Skeletal muscle tissue (tissue), 4 donors: ENCODE results near the gene PLEKHG4B. TPM values are rescaled to one million over a fixed set of nuclear protein-coding genes. Genes with fewer than 3 reads are reported as not detected.

Experiments
- H3K27ac ChIP-seq: one replicate; pipeline ENCODE4 v1.7.0; 2013; ENCODE audit warnings: mild to moderate bottlenecking, low read depth, low read length, inconsistent platforms
- H3K27me3 ChIP-seq, 3 donors: one replicate each; pipeline ENCODE4 v1.7.0; 2013; ENCODE audit warnings: low read length in 3 of 3; ENCODE audit not compliant: control insufficient read depth in 3 of 3, insufficient read depth in 3 of 3
- H3K36me3 ChIP-seq, 3 donors: one replicate each; pipeline ENCODE4 v1.7.0; 2013; ENCODE audit warnings: low read length in 3 of 3; ENCODE audit not compliant: control insufficient read depth in 3 of 3, insufficient read depth in 3 of 3
- H3K4me1 ChIP-seq, 3 donors: one replicate each; pipeline ENCODE4 v1.7.0; 2013; ENCODE audit warnings: low read length in 3 of 3, mild to moderate bottlenecking in 3 of 3; ENCODE audit not compliant: control insufficient read depth in 3 of 3, insufficient read depth in 3 of 3
- H3K4me3 ChIP-seq, 3 donors: one replicate each; pipeline ENCODE4 v1.7.0; 2013; ENCODE audit warnings: low read length in 3 of 3
- H3K9ac ChIP-seq, 3 donors: one replicate each; pipeline ENCODE4 v1.7.0; 2013; ENCODE audit warnings: low read length in 3 of 3, mild to moderate bottlenecking in 3 of 3, moderate library complexity in 2 of 3, low read depth in 1 of 3
- H3K9me3 ChIP-seq, 3 donors: one replicate each; pipeline ENCODE4 v1.7.0; 2013; ENCODE audit warnings: low read length in 3 of 3; ENCODE audit not compliant: control insufficient read depth in 3 of 3
- total RNA-seq: library from RNA; depleted of rRNA; stranded (reverse); fragments of >200 nt; gene quantifications from one replicate; pipeline ENCODE4 v1.2.3, GENCODE V29; 2014
- donor health status: Osteomylitis.

The PLEKHG4B gene
- total RNA-seq, 1 donor from 2014 or later: 0.52 TPM

DNA sequence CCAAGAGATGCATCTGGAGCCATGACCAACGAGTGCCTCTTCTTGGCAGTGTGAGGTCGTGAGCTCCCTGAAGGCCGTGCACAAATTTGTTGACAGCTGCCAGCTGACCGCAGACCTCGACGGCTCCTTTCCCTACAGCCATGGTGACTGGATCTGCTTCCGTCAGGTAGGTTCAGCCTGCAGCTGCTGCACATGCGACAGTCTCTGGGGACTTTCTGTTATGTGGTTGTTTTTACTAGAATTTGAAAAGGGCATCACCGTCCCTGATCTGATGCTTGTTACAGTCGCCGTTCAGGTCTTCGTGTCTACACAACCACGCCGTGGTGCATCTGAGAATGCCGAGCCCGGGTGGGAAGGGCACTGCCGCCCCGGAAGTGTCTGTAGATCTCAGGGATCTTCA lies 62.9 kb downstream of the PLEKHG4B start:
- Histone ChIP-seq H3K4me3 (no peak overlapping the region), H3K4me1 (no peaks in the 10 kb centered on the region), H3K9me3 (no peaks in the 10 kb centered on the region), H3K27me3 (peaks cover 11 to 32% (median 29%) of the 10 kb centered on the region in 3 donors), H3K27ac (no peak overlapping the region), H3K36me3 (no peaks in the 10 kb centered on the region), H3K9ac (no peak overlapping the region)

DNA sequence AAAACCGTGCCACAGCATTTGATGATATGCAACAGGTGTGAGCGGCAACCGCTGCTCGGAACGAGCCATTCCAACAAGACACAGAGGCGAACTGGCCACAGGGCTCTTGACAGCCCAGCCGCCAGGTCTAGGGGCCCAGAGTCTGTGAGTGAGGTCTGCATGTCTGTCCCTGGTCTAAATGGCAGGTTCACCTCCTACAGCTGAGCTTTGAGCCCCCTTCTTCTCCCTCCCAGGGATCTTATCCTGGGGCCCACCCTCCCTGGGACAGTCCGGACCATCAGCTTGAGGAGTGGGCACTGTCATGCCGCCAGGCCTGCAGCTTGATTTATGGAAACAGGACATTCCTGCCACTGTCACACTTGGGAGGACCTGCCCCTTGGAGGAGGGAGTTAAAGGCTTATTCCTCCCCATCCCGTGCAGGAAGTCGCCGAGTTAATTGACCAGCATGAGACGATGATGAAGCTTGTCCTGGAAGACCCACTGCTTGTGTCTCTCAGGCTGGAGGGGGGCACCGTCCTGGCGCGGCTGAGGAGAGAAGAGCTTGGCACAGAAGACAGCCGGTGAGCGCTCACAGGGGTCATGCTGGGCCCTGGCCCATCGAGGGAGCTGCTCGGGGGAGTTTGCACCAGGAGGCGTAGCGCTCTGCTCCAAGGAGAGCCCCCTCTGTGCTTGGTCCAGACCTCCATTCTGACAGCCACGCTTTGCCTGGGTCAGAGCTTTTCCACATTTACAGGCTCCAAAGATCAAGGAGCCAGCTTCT lies 63.9 kb downstream of the PLEKHG4B start:
- Histone ChIP-seq H3K4me1 (no peaks in the 10 kb centered on the region), H3K9ac (no peak overlapping the region), H3K27ac (no peak overlapping the region), H3K4me3 (no peak overlapping the region), H3K27me3 (peaks cover 11 to 38% (median 33%) of the 10 kb centered on the region in 3 donors), H3K36me3 (no peaks in the 10 kb centered on the region), H3K9me3 (no peaks in the 10 kb centered on the region)

DNA sequence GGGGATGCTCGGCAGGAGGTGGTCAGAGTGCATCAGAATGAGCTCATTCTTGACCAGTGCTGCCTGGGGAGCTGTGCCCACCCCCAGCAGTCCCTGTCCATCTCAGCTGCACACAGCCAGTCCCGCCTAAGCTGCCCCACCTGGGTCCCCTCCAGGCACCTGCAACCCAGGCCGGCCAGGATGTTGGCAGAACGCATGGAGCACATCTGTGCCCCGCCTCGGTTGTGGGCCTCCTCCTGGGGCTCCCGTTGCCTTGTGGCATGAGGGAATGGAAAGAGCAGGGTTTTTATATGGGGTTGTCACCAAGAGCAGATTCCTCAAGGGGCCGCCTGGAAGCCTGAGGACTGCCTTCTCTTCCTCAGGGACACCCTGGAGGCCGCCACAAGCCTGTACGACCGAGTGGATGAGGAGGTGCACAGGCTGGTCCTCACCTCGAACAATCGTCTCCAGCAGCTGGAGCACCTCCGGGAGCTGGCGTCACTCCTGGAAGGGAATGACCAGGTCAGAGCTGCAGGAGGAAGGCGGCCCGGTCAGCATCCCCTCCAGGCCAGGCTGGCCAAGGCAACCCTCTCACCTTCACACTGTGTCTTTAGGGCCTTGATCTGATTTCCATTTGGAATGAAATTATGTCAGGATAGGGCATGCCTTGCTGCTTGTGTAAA lies 64.6 kb downstream of the PLEKHG4B start:
- peaks cover 11 to 41% (median 33%) of the 10 kb centered on the region in 3 donors for H3K27me3 ChIP-seq
- no peak overlapping the region for H3K27ac ChIP-seq
- no peak overlapping the region for H3K9ac ChIP-seq
- H3K9me3 ChIP-seq: no peaks in the 10 kb centered on the region
- no peaks in the 10 kb centered on the region for H3K36me3 ChIP-seq
- H3K4me1 ChIP-seq: no peaks in the 10 kb centered on the region
- H3K4me3 ChIP-seq: no peak overlapping the region

DNA sequence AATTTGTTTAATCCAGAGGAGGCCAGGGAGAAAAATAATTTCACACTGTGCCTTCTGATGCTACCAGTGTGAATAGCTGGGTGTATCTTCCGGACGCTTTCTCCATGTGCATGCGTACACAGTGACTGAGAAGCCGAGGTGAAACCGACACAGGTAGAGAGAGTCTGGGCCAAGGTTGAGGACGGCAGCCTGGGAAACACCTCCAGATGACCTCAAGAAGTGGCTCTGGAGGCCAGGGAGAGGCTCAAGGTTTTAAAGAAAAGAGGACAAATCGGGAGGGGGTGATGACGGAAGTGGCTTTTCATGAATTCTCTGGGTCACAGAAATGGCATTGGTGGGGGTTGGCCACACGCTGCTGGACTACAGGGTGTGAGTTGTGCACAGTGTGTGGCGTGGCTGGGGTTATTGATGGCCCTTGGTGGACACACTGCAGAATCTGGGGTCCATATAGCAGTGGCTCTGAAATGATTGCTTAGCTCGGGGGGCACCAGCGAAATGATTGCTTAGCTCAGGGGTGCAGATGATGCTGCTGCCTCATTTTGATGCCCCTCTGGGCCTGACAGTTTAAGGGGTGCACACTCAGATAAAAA lies 65.3 kb downstream of the PLEKHG4B start:
- Histone ChIP-seq H3K36me3 (no peaks in the 10 kb centered on the region), H3K9me3 (no peaks in the 10 kb centered on the region), H3K4me3 (no peak overlapping the region), H3K27me3 (peaks cover 11 to 45% (median 33%) of the 10 kb centered on the region in 3 donors), H3K27ac (no peak overlapping the region), H3K9ac (no peak overlapping the region), H3K4me1 (no peaks in the 10 kb centered on the region)

DNA sequence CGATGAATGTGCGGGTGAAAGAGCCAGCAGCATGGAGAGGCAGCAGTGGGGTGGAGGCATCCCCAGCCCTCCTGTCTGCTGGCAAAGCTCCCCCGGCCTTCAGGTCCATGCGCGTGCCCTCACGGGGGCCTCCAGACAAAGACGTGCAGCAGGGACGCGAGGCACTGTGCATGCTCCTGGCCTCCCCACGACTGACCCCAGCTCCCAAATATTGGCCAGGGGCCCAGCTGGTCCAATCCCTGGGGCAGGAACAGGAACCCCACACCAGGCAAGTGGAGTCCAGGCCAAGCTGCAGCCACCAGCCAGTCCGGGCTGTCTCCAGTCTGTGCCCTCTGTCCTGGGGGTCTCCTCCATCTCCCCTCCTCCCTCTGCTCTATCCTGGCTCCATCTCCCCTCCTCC lies 65.8 kb downstream of the PLEKHG4B start:
- H3K27me3 ChIP-seq: peaks cover 11 to 45% (median 33%) of the 10 kb centered on the region in 3 donors
- H3K4me1 ChIP-seq: no peaks in the 10 kb centered on the region
- H3K4me3 ChIP-seq: no peak overlapping the region
- no peak overlapping the region for H3K27ac ChIP-seq
- H3K9me3 ChIP-seq: no peaks in the 10 kb centered on the region
- no peak overlapping the region for H3K9ac ChIP-seq
- no peaks in the 10 kb centered on the region for H3K36me3 ChIP-seq

DNA sequence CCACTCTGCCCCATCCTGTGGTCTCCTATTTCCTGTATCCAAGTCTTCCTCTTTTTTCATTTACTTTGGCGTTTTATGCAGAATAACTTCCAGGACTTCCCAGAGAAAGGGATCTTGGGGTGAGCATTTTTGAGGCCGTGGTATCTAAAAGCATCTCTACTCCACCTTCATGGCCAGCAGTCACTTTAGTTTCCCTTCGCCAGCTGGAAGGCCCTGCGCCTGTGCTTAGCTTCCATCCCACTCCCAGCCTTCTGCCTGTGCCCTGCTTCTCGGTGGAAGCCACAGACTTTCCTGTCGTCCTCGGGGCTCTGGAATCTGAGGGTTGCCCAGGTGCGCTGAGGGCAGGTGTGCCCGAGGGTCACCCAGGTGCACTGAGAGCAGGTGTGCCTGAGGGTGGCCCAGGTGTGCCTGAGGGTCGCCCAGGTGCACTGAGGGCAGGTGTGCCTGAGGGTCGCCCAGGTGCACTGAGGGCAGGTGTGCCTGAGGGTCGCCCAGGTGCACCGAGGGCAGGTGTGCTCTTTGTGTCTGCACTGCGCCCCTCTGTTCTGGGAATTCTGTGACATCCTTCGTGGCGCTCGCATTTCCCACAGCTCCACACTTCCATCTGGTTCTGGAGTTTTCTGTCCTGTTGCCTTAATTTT lies 67.0 kb downstream of the PLEKHG4B start:
- H3K27me3 ChIP-seq: peaks cover 11 to 45% (median 33%) of the 10 kb centered on the region in 3 donors
- no peak overlapping the region for H3K27ac ChIP-seq
- H3K4me3 ChIP-seq: no peak overlapping the region
- no peaks in the 10 kb centered on the region for H3K36me3 ChIP-seq
- H3K4me1 ChIP-seq: no peaks in the 10 kb centered on the region
- no peak overlapping the region for H3K9ac ChIP-seq
- H3K9me3 ChIP-seq: no peaks in the 10 kb centered on the region

DNA sequence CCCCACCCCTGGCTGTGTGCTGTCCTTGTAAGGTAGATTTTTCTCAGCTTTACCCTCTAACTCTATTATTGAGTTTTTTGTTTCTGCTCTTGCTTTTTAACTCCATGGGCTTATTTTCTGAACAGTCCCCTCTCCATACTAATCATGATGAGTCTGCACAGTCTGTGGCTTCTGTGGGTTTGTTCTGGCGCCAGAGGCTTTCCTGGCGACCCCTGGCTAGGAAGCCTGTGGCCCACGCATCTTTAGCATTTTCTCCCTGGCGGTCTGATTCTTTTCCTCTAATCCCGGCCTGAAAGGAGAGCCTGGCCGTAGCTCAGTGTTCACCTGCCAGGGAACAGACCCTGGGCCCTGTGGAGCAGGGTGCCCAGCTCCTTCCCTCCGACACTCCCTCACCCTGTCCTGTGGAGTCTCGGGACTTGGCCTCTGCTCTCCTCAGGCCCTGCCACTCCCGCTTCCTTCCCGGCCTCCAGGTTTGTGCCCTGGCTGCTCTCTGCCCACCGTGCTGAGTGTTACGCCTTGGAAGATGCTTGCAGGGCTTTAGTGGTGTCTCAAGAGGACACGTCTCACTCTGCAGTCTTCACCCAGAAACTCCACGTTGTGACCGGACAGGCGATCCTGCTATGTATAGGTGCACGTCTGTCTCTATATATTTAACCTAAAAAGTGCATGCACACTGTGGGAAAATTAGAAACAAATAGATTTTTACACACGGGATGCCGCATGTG lies 67.6 kb downstream of the PLEKHG4B start:
- H3K36me3 ChIP-seq: no peaks in the 10 kb centered on the region
- no peak overlapping the region for H3K27ac ChIP-seq
- H3K9me3 ChIP-seq: no peaks in the 10 kb centered on the region
- H3K9ac ChIP-seq: no peak overlapping the region
- peaks cover 11 to 41% (median 32%) of the 10 kb centered on the region in 3 donors for H3K27me3 ChIP-seq
- no peak overlapping the region for H3K4me3 ChIP-seq
- no peaks in the 10 kb centered on the region for H3K4me1 ChIP-seq

DNA sequence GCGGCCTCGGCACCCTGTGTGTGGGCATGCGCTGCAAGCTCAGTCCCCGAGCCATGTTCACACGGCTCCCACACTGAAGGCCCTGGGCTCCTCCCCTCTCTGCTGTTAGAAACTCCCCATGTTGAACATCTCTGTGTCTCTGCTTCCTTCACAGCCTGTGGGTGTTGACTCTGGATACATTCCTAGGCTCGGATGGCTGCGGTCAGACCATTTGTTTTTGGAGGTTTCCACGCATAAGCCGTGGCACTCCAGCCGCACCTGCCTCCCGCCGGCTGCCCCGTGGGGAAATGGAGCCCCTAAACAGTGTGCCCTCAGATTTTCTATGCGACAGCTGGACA lies 68.2 kb downstream of the PLEKHG4B start:
- H3K4me3 ChIP-seq: no peak overlapping the region
- peaks cover 11 to 36% (median 28%) of the 10 kb centered on the region in 3 donors for H3K27me3 ChIP-seq
- no peaks in the 10 kb centered on the region for H3K4me1 ChIP-seq
- no peak overlapping the region for H3K9ac ChIP-seq
- no peaks in the 10 kb centered on the region for H3K36me3 ChIP-seq
- H3K27ac ChIP-seq: no peak overlapping the region
- H3K9me3 ChIP-seq: no peaks in the 10 kb centered on the region

DNA sequence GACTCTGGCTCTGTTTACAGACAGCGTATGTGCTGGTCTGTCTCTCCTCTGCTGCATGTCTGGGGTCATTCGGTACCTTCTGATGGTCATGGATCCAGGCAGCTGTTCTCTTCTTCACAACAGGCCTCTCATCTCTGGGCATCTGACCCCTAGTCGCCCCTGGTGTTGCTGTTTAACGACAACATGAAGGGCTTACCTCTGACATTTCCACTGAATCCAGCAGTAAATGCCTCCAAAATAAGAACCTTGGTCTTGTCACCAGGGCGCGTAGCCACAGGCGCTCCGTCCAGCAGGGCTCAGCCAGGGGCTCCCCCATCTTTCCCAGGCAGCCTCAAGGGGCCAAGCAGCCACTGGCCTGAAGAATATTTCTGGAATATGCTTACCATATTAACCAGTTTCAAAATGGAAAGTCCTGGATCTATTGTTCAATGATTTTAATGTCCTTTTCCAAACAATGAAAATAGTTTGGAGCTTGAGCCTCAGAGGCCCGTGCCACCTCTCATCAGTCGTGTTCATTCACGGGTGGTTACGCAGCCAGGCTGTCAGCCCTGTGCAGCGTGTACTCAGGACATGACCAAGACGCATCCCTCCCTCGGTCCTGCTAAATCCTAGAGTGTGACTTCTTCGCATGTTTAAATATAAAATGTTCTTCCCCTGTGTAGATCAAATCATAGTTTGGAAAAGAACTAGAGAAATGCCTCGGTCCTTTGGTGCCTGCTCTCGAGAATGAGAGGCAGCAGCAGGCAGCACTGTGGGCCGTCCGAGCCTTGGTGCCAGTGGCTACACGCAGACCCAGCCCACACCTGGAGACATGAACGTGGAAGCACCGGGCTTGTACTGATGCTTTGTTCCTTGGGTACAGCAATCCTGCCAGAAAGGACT lies 69.2 kb downstream of the PLEKHG4B start:
- Histone ChIP-seq H3K27ac (no peak overlapping the region), H3K36me3 (no peaks in the 10 kb centered on the region), H3K4me1 (no peaks in the 10 kb centered on the region), H3K27me3 (peaks cover 11 to 29% (median 25%) of the 10 kb centered on the region in 3 donors), H3K9me3 (no peaks in the 10 kb centered on the region), H3K9ac (no peak overlapping the region), H3K4me3 (no peak overlapping the region)
